ENCODE results near the gene PLEKHA7.
A peak's percentile ranks its signal among the peaks of the same experiment; 100 is the strongest.

Gene PLEKHA7

DNA sequence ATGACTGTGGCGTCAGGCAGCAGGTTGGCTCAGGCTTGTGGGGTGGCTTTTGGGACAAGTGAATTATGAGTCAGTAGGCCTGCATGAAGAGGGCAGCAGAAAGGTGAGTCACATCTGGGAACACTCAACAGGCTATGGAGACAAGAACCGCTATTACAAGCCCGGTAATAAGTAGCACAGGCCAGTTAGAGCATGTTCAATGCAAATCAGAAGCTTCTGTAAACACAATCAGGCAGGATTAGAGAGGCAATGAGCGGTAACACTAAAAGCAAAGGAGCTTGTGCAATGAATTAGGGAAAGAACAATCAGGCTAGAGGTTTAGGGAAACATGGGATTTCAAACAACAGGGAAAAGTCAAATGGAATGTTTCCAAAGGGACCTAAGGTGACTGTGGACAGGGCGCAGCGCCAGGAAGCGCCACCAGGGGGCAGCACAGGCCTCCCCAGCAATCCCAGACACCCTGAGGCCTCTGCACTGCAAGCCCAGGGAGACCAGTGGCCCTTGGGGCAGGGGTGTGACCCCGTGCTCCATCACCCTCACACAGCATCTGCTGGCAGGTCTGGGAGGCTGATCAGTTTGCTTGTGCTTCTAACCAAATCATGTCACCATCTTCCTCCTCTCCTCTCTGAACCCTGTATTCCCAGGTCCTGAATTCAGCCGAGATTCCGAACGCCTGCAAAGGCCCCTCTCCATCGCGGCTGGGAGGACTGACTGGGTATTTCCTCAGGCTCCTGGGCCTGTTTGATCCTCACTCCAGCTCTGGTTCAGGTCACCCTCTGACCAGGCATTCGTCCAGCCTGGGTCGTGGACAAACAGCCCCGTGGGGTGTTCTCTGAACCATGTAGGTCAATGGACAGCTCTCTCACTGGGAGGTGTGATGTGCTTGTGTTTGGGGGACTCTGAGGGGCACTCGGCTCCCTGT lies 225.8 kb downstream of the PLEKHA7 start:
- H3K9ac ChIP-seq (ENCODE audit: low read length in 2 of 2): no peak overlapping the region
- H3K27ac ChIP-seq (ENCODE audit: low read length): no peak overlapping the region
- no peaks in the 10 kb centered on the region for H3K27me3 ChIP-seq (ENCODE audit: control insufficient read depth in 1 of 2, insufficient read depth in 2 of 2, low read length in 2 of 2)
- peaks cover 7% of the 10 kb centered on the region for H3K4me1 ChIP-seq (ENCODE audit: control insufficient read depth, insufficient read depth, low read length)
- H3K4me3 ChIP-seq (ENCODE audit: low read length in 2 of 2): no peak overlapping the region
- no peaks in the 10 kb centered on the region for H3K9me3 ChIP-seq (ENCODE audit: control insufficient read depth in 2 of 2, low read length in 2 of 2)
- no peaks in the 10 kb centered on the region for H3K36me3 ChIP-seq (ENCODE audit: control insufficient read depth in 2 of 2, insufficient read depth in 2 of 2, low read length in 2 of 2)

DNA sequence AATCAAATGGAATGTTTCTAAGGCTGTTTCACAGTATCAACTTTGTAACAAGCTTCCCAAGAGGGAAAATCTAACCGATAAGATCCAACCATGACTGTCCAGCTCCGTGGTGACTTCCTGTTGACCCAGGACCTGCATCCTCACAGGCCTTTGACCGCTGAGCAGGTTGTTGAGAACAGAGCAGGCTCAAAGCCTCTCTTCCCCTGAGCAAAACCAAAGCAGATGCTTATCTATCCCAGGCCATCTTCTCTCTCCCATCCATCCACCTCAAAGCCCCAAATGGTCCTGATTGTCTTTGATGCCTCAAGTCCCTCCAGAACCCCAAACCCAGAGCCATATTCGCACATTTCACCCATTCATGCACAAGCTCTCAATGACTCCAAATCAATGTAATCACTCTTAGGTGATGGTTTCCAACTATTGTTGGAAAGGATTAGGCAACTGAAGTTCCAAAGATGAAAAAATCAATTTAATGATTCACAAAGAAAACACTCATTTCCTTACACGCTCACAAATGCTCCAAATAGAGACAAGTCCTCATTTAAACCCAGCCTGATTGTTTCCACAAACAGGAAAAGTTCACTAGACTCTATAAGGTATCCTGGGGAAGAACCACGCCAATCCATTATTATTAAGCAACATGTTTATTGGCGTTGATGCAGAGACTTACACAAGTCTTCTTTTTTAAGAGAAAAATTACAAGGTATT lies 227.0 kb downstream of the PLEKHA7 start:
- H3K27ac ChIP-seq (ENCODE audit: low read length): no peak overlapping the region
- peaks cover 5% of the 10 kb centered on the region for H3K4me1 ChIP-seq (ENCODE audit: control insufficient read depth, insufficient read depth, low read length)
- no peak overlapping the region for H3K4me3 ChIP-seq (ENCODE audit: low read length in 2 of 2)
- no peaks in the 10 kb centered on the region for H3K27me3 ChIP-seq (ENCODE audit: control insufficient read depth in 1 of 2, insufficient read depth in 2 of 2, low read length in 2 of 2)
- no peak overlapping the region for H3K9ac ChIP-seq (ENCODE audit: low read length in 2 of 2)
- H3K36me3 ChIP-seq (ENCODE audit: control insufficient read depth in 2 of 2, insufficient read depth in 2 of 2, low read length in 2 of 2): no peaks in the 10 kb centered on the region
- no peaks in the 10 kb centered on the region for H3K9me3 ChIP-seq (ENCODE audit: control insufficient read depth in 2 of 2, low read length in 2 of 2)

DNA sequence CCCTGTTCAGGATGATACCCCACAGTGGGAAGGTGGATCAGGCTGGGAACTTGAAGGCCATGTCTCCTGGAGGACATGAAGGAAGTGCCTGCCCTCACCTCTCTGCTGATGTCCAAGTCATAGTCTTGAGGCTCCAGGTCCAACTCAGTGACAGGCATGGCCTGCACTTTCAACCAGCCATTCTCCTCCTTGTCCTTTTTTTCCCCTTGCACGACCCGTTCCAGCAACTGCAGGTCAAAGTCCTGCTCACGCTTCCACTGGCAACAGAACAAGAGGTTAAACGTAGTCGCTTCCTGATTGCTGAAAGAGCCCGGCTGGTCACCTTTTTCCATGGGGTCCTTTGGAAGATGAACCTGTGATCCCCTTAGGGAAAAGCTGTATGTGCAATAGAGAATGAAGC lies 228.1 kb downstream of the PLEKHA7 start:
- Histone ChIP-seq H3K27ac (ENCODE audit: low read length) (no peak overlapping the region), H3K36me3 (ENCODE audit: control insufficient read depth in 2 of 2, insufficient read depth in 2 of 2, low read length in 2 of 2) (no peaks in the 10 kb centered on the region)

DNA sequence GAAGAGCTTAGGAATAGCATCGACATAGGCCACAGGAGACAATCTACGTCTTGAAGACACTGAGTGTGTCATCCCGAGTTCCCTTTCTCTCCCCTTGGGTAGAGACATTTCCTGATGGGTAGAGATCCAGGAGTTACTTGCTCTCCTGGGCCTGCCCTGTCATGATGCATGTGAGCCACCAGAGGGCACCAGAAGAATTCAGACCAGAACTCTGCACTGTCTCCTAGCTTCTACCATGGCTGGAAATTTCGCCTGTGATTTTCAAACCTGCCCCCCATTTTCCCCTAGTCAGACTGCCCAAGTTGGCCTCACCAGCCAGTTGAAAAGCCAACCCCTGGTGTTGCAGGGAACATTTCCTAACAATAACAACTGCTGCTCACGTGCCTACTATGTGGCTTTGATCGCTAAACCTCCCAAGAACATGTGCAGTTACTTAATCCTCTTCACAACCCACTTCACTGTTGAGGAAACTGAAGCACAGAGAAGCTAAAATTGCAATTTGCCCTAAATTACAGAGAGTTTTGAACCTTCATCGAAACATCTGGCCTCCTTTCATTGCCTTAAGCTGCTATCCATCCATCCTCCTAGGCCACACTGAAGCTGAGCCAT lies 228.6 kb downstream of the PLEKHA7 start:
- no peaks in the 10 kb centered on the region for H3K9me3 ChIP-seq (ENCODE audit: control insufficient read depth in 2 of 2, low read length in 2 of 2)
- H3K9ac ChIP-seq (ENCODE audit: low read length in 2 of 2): peak overlapping the region in 1 of 2 donors; percentile 29
- H3K27ac ChIP-seq (ENCODE audit: low read length): no peak overlapping the region
- H3K36me3 ChIP-seq (ENCODE audit: control insufficient read depth in 2 of 2, insufficient read depth in 2 of 2, low read length in 2 of 2): no peaks in the 10 kb centered on the region
- H3K27me3 ChIP-seq (ENCODE audit: control insufficient read depth in 1 of 2, insufficient read depth in 2 of 2, low read length in 2 of 2): no peaks in the 10 kb centered on the region
- no peak overlapping the region for H3K4me3 ChIP-seq (ENCODE audit: low read length in 2 of 2)
- H3K4me1 ChIP-seq (ENCODE audit: control insufficient read depth, insufficient read depth, low read length): peaks cover 5% of the 10 kb centered on the region

More for the DNA sequence above, 228.1 kb downstream of the PLEKHA7 start:
- H3K4me1 ChIP-seq (ENCODE audit: control insufficient read depth, insufficient read depth, low read length): peaks cover 5% of the 10 kb centered on the region
- peak overlapping the region in 1 of 2 donors; percentile 29 for H3K9ac ChIP-seq (ENCODE audit: low read length in 2 of 2)
- H3K4me3 ChIP-seq (ENCODE audit: low read length in 2 of 2): no peak overlapping the region
- no peaks in the 10 kb centered on the region for H3K27me3 ChIP-seq (ENCODE audit: control insufficient read depth in 1 of 2, insufficient read depth in 2 of 2, low read length in 2 of 2)
- no peaks in the 10 kb centered on the region for H3K9me3 ChIP-seq (ENCODE audit: control insufficient read depth in 2 of 2, low read length in 2 of 2)

DNA sequence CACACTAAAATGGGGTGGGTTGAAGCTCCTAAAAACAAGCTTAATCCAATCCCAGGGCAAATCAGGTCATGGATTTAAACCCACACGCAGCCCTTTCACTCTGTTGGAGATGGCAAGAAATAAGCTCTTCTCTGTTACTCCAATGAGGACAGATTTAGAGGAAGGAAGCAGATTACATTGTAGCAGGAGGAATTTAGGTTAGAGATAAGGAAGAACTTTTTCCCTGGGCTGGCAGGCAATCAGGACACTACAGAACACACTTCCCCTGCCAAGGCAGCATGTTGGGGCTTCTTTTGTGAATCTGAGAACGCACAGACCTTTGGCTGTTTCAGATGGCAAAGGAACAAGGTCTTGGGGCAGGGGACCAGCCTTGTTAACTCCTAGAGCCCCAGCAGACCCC lies 229.5 kb downstream of the PLEKHA7 start:
- Histone ChIP-seq H3K27me3 (ENCODE audit: control insufficient read depth in 1 of 2, insufficient read depth in 2 of 2, low read length in 2 of 2) (no peaks in the 10 kb centered on the region), H3K27ac (ENCODE audit: low read length) (no peak overlapping the region), H3K9ac (ENCODE audit: low read length in 2 of 2) (no peak overlapping the region), H3K36me3 (ENCODE audit: control insufficient read depth in 2 of 2, insufficient read depth in 2 of 2, low read length in 2 of 2) (no peaks in the 10 kb centered on the region), H3K4me1 (ENCODE audit: control insufficient read depth, insufficient read depth, low read length) (peaks cover 5% of the 10 kb centered on the region), H3K9me3 (ENCODE audit: control insufficient read depth in 2 of 2, low read length in 2 of 2) (no peaks in the 10 kb centered on the region), H3K4me3 (ENCODE audit: low read length in 2 of 2) (no peak overlapping the region)

DNA sequence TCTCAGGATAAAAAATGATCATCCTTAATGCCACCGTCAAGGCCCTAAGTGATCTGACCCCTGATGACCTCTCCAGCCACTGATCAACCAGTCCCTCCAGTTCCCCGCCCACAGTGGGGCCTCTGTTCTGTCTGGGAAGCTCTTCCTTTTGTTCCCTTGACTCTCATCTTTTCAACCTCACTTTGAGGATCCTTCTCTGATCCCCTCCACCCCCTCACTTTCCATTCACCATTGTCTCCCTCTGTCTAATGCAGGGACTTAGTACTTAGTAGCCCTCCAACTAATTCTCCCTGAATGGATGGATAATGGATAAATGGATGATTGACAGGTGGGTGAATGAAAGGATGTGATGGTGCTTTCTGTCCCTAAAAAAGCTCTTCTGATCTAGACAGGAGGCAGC lies 230.1 kb downstream of the PLEKHA7 start:
- H3K9me3 ChIP-seq (ENCODE audit: control insufficient read depth in 2 of 2, low read length in 2 of 2): no peaks in the 10 kb centered on the region
- H3K9ac ChIP-seq (ENCODE audit: low read length in 2 of 2): no peak overlapping the region
- peaks cover 5% of the 10 kb centered on the region for H3K4me1 ChIP-seq (ENCODE audit: control insufficient read depth, insufficient read depth, low read length)
- H3K27me3 ChIP-seq (ENCODE audit: control insufficient read depth in 1 of 2, insufficient read depth in 2 of 2, low read length in 2 of 2): no peaks in the 10 kb centered on the region
- H3K27ac ChIP-seq (ENCODE audit: low read length): no peak overlapping the region
- H3K36me3 ChIP-seq (ENCODE audit: control insufficient read depth in 2 of 2, insufficient read depth in 2 of 2, low read length in 2 of 2): no peaks in the 10 kb centered on the region
- H3K4me3 ChIP-seq (ENCODE audit: low read length in 2 of 2): no peak overlapping the region

DNA sequence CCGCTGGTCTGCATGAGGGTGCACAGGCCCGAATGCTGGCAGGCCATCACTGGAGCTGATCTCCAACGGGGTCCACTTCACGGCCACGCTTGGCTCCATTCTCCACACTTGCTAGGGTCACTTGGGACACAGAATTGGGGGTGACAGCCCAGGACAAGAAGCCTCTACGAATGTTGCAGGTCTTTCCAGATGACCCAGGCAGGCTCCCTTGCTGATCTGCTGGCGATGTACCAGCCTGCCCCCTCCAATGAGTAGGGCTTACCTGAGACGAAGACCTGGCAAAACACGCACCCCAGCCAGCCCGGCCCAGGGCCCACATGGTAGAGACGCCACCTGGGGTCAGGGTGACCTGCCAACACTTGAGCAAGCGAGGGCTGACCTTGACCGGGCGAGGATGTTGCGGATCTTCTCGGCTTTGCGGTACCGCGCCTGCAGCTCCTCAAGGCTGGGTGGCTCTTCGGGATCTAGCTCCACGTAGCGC lies 230.9 kb downstream of the PLEKHA7 start:
- peaks cover 3% of the 10 kb centered on the region for H3K4me1 ChIP-seq (ENCODE audit: control insufficient read depth, insufficient read depth, low read length)
- H3K36me3 ChIP-seq (ENCODE audit: control insufficient read depth in 2 of 2, insufficient read depth in 2 of 2, low read length in 2 of 2): no peaks in the 10 kb centered on the region

DNA sequence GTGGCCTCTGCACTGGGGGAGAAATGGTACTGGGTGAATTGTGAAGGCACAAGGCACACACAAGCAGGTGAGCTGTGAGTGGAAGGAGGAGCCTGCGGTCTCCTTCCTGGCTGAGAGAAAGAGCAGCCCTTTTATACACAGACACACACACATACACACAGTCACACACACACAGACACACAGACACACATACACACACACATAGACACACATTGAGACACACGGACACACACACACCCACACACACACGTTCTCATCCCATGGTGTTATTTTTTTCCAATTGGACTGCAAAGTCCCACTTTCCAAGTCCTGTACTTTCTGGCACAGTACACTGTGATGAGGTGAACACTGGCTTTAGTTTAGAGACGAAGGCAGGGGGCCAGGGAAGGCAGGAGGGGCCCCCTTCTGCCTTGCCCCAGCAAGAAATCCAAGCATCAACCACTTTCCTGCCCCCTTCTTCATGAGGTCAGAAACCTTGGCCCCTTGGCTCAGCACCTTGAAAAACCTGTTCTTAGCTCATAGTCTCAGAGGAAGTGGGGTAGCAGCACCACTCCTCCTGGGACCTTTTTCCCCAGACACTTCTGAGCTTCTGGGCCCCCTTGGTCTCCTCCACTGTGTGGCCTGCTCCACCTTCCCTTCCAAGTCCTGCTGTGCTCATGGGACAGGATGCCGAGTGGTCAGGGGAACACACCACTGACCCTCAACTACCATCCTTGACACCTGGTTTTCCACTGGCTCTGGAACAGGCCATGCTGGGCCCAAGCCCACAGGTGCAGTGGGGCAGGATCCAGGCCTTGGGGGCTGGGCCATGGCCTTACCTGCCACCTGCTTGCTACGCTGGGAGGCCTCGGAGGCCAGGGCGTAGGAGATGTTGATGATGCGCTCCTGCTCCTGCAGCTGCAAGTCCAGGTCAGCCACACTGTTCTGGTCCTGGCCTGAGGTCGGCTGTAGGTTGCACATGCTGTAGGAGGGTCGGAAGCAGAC lies 232.0 kb downstream of the PLEKHA7 start:
- H3K9me3 ChIP-seq (ENCODE audit: control insufficient read depth in 2 of 2, low read length in 2 of 2): no peaks in the 10 kb centered on the region
- H3K9ac ChIP-seq (ENCODE audit: low read length in 2 of 2): no peak overlapping the region
- H3K27me3 ChIP-seq (ENCODE audit: control insufficient read depth in 1 of 2, insufficient read depth in 2 of 2, low read length in 2 of 2): no peaks in the 10 kb centered on the region
- no peak overlapping the region for H3K4me3 ChIP-seq (ENCODE audit: low read length in 2 of 2)
- no peaks in the 10 kb centered on the region for H3K36me3 ChIP-seq (ENCODE audit: control insufficient read depth in 2 of 2, insufficient read depth in 2 of 2, low read length in 2 of 2)
- H3K4me1 ChIP-seq (ENCODE audit: control insufficient read depth, insufficient read depth, low read length): peaks cover 2% of the 10 kb centered on the region
- no peak overlapping the region for H3K27ac ChIP-seq (ENCODE audit: low read length)

More for the DNA sequence above, 230.9 kb downstream of the PLEKHA7 start:
- no peaks in the 10 kb centered on the region for H3K9me3 ChIP-seq (ENCODE audit: control insufficient read depth in 2 of 2, low read length in 2 of 2)
- no peaks in the 10 kb centered on the region for H3K27me3 ChIP-seq (ENCODE audit: control insufficient read depth in 1 of 2, insufficient read depth in 2 of 2, low read length in 2 of 2)
- no peak overlapping the region for H3K4me3 ChIP-seq (ENCODE audit: low read length in 2 of 2)
- H3K9ac ChIP-seq (ENCODE audit: low read length in 2 of 2): no peak overlapping the region
- no peak overlapping the region for H3K27ac ChIP-seq (ENCODE audit: low read length)

DNA sequence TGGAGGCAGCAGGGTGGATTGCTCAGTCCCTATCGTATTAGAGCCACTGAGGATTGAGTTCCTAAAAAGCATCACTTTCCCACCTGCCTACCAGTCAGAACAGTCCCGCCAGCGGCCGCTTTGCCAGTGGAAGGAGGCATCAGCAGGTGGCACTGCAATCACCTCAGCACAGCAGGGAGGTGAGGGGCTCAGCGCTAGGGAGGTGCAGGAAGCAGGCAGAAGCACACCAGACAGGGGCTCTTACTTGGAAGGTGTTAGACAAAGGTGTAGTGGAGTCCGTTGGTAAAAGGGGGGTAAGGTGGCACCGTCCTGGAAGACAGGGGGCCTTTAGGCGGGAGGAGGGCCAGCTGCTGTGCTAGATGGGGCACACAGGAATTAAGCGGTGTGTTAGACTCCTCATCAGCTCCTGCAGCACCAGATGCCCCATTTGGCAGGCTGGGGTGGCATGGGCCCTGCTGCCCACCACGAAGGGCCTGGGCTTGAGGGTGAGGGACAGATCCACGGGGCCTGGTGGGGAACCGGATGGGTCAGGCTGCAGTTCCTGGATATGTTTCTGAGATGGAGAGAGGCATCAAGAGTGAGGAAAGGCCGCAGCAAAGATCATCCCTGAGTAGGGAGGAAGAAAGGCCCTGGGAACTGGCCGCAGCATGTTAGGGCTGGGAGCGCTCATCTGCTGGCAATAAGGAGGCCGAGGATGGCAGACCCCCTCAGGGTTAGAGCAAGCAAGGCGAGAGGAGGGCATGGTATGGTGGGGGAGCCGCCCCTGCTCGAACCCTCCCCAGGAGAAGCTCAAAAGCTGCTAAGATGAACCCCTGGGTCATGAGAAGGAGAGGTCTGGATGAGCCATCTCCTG lies 233.3 kb downstream of the PLEKHA7 start:
- Histone ChIP-seq H3K9me3 (ENCODE audit: control insufficient read depth in 2 of 2, low read length in 2 of 2) (no peaks in the 10 kb centered on the region), H3K4me1 (ENCODE audit: control insufficient read depth, insufficient read depth, low read length) (peaks cover 3% of the 10 kb centered on the region), H3K27ac (ENCODE audit: low read length) (no peak overlapping the region), H3K4me3 (ENCODE audit: low read length in 2 of 2) (no peak overlapping the region), H3K36me3 (ENCODE audit: control insufficient read depth in 2 of 2, insufficient read depth in 2 of 2, low read length in 2 of 2) (no peaks in the 10 kb centered on the region), H3K9ac (ENCODE audit: low read length in 2 of 2) (no peak overlapping the region), H3K27me3 (ENCODE audit: control insufficient read depth in 1 of 2, insufficient read depth in 2 of 2, low read length in 2 of 2) (no peaks in the 10 kb centered on the region)

Measured in stomach smooth muscle (tissue), 2 donors.